Activated T-helper 1 cell treated with anti-CD3 and anti-CD28 coated beads, Interleukin-12 subunit alpha, Interleukin-12 subunit beta, Interleukin-2, Interleukin-4 antibody, amounts not matched to agents 30 ng/mL and 10 ng/mL and 1 ng/mL, durations not matched to agents 14 hours and 24 hours and 36 hours (primary cell): ENCODE measurements around the gene GLS2. TPM values are rescaled to one million over a fixed set of nuclear protein-coding genes. Genes with fewer than 3 reads are reported as not detected.
A peak's percentile ranks its signal among the peaks of the same experiment; 100 is the strongest.

Experiments used
- DNase-seq: peaks from one replicate; pipeline ENCODE4 v3.0.0; 2021; ENCODE audit warnings: low spot score
- H3K27ac Mint-ChIP-seq: one replicate; pipeline ENCODE4 v1.8.0; 2021; ENCODE audit warnings: mild to moderate bottlenecking, mixed read lengths
- H3K27me3 Mint-ChIP-seq: one replicate; pipeline ENCODE4 v1.8.0; 2022; ENCODE audit warnings: mild to moderate bottlenecking, moderate library complexity, mixed read lengths; ENCODE audit not compliant: insufficient read depth
- H3K36me3 Mint-ChIP-seq: one replicate; pipeline ENCODE4 v1.8.0; 2021; ENCODE audit warnings: low read depth, mixed read lengths
- H3K4me1 Mint-ChIP-seq: one replicate; pipeline ENCODE4 v1.8.0; 2021; ENCODE audit warnings: low read depth, mixed read lengths
- H3K4me3 Mint-ChIP-seq: one replicate; pipeline ENCODE4 v1.8.0; 2021; ENCODE audit warnings: mild to moderate bottlenecking, moderate library complexity, mixed read lengths
- H3K9me3 Mint-ChIP-seq: one replicate; pipeline ENCODE4 v1.8.0; 2021; ENCODE audit warnings: mixed read lengths
- intact Hi-C: fragments of 100-400 bp; cut with micrococcal nuclease; formaldehyde crosslinking; loops from one replicate; pipeline ENCODE4 v1.15.1; 2024
- total RNA-seq: library from RNA; stranded (reverse); gene quantifications from 2 replicates; pipeline ENCODE4 v1.2.3, GENCODE V29; 2022

Gene GLS2
- total RNA-seq, 1 donor from 2014 or later, result 2.6 TPM

GRCh38 chr12:56479625-56480024 lies 8.3 kb downstream of the GLS2 start:
- Mint-ChIP-seq H3K4me1 (peaks cover 9% of the 10 kb centered on the region), H3K36me3 (peaks cover 3% of the 10 kb centered on the region), H3K4me3 (no peak overlapping the region), H3K27me3 (no peaks in the 10 kb centered on the region), H3K9me3 (no peaks in the 10 kb centered on the region), H3K27ac (no peak overlapping the region)
- no peak for DNase-seq
- intact Hi-C loops, result no loop called here

- H3K36me3 Mint-ChIP-seq, result peaks cover 8% of the 10 kb centered on the region
- DNase-seq, result no peak
- H3K9me3 Mint-ChIP-seq, result no peaks in the 10 kb centered on the region
- H3K4me3 Mint-ChIP-seq, result no peak overlapping the region
- H3K4me1 Mint-ChIP-seq, result peaks cover 9% of the 10 kb centered on the region
- no peak overlapping the region for H3K27ac Mint-ChIP-seq
- H3K27me3 Mint-ChIP-seq, result no peaks in the 10 kb centered on the region
- intact Hi-C loops, result no loop called here
Observed at GRCh38 chr12:56477521-56478225, 10.3 kb downstream of the GLS2 start.

DNA sequence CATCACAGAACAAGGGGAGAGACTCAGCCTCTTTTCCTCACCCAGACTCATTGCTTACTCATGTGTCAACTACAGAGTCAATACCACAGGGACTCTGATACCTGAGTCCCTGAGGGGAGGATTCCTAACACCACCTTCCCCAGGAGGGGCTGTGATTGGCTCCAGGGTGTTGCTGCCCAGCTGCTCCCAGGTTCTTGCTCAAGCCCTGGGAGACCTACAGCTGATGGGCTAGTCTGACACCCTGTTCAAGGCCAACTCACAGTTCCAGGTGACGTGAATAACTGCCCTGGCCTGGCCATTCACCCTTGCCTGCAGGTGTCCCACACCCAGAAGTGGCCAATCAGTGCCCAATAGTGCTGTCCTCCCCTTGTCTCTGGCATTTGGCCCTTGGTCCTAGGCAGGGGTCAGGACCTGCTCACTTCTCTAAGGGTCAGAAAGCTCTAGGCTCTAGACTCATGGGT lies 11.0 kb downstream of the GLS2 start:
- intact Hi-C loops, result no loop called here
- H3K27ac Mint-ChIP-seq, result no peak overlapping the region
- peaks cover 9% of the 10 kb centered on the region for H3K4me1 Mint-ChIP-seq
- H3K4me3 Mint-ChIP-seq, result no peak overlapping the region
- H3K27me3 Mint-ChIP-seq, result no peaks in the 10 kb centered on the region
- no peak for DNase-seq
- no peaks in the 10 kb centered on the region for H3K9me3 Mint-ChIP-seq
- H3K36me3 Mint-ChIP-seq, result peaks cover 8% of the 10 kb centered on the region

DNA sequence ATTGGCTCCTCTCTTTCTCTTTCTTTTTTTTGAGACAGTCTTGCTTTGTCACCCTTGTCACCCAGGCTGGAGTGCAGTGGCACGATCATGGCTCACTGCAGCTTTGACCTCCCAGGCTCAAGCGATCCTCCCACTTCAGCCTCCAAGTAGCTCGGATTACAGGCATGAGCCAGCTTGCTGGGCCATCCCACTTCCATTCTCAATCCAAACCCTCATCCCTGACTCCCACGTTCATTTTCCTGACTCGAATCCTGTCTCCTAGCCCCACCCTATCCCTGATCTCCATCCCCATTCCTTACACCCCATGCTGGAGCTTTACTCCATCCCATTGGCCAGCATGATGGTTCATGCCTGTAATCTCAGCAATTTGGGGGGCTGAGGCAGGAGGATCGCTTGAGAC lies 11.8 kb downstream of the GLS2 start:
- Mint-ChIP-seq H3K4me1 (peaks cover 9% of the 10 kb centered on the region), H3K4me3 (no peak overlapping the region), H3K27me3 (no peaks in the 10 kb centered on the region), H3K36me3 (peaks cover 11% of the 10 kb centered on the region), H3K9me3 (no peaks in the 10 kb centered on the region), H3K27ac (no peak overlapping the region)
- DNase-seq, result no peak
- intact Hi-C loops, result no loop called here

DNA sequence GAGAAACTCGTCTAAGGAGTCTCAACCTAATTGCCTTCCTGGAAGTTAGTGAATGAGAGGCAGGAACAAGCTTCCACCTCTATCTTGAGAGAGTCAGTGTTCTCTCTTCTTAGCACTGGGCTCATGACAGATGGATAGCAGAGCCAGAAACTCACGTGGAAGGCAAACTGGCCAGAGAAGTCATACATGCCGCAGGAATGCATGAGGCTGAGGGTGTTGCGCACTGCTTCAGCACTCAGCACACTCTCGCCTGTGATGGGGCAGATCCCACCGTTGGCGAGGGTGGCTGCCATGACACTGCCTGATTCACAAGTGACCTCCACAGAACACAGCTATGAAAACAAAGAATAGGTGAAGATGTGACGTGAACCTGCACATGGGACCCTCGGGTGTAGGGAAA lies 13.6 kb downstream of the GLS2 start:
- Mint-ChIP-seq H3K36me3 (peaks cover 17% of the 10 kb centered on the region), H3K9me3 (no peaks in the 10 kb centered on the region)
- no peak for DNase-seq

DNA sequence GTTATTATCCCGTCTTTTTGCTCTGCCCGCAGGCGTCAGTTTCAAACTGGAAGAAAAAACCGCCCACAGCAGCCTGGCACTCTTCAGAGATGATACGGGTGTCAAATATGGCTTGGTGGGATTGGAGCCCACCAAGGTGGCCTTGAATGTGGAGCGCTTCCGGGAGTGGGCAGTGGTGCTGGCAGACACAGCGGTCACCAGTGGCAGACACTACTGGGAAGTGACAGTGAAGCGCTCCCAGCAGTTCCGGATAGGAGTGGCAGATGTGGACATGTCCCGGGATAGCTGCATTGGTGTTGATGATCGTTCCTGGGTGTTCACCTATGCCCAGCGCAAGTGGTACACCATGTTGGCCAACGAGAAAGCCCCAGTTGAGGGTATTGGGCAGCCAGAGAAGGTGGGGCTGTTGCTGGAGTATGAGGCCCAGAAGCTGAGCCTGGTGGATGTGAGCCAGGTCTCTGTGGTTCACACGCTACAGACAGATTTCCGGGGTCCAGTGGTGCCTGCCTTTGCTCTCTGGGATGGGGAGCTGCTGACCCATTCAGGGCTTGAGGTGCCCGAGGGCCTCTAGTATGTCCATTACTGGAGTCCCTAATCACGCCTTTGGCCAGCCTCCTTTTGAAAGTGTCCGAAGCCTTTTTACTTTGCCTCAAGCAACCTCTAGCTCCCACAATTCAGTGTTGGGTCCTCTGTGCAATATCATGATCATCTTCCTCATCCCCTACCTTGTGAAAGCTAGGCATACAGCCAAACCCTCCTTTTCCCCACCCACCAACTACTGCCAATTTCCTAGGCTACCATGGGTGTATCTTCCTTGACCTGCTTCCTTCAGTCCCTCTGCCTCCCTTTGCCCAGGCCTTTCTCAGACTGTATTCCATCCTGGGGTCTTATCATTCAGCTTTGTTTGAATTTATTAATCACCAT lies 18.7 kb downstream of the GLS2 start:
- H3K4me3 Mint-ChIP-seq, result peak overlapping the region; percentile 99
- peaks cover 14% of the 10 kb centered on the region for H3K36me3 Mint-ChIP-seq
- intact Hi-C loops, result loop anchor here (2.0 kb wide), 3 partner anchors 20 to 342 kb away; partner anchors contain the start of genes ANKRD52 and GLS2
- H3K27ac Mint-ChIP-seq, result peak overlapping the region; percentile 98
- H3K27me3 Mint-ChIP-seq, result no peaks in the 10 kb centered on the region
- no peak for DNase-seq
- peaks cover 19% of the 10 kb centered on the region for H3K4me1 Mint-ChIP-seq
- no peaks in the 10 kb centered on the region for H3K9me3 Mint-ChIP-seq

More for the DNA sequence above, 13.6 kb downstream of the GLS2 start:
- Mint-ChIP-seq H3K4me3 (no peak overlapping the region), H3K27me3 (no peaks in the 10 kb centered on the region), H3K27ac (no peak overlapping the region), H3K4me1 (peaks cover 8% of the 10 kb centered on the region)
- intact Hi-C loops, result no loop called here

- Mint-ChIP-seq H3K4me1 (peaks cover 19% of the 10 kb centered on the region), H3K36me3 (peaks cover 12% of the 10 kb centered on the region), H3K4me3 (peak within 1 kb of the TSS; percentile 99), H3K27ac (peak within 1 kb of the TSS; percentile 98), H3K27me3 (no peaks in the 10 kb centered on the region), H3K9me3 (no peaks in the 10 kb centered on the region)
- intact Hi-C loops, result loop anchor here (1.0 to 2.0 kb wide), 14 partner anchors 19 to 342 kb away; partner anchors contain the start of genes ANKRD52, CS, GLS2 and IL23A
- peak; percentile 94 for DNase-seq
Observed at GRCh38 chr12:56468216-56469006, 19.6 kb downstream of the GLS2 start, which contains the start of gene SPRYD4. Gene SPRYD4 (plus strand): TSS chr12:56468578. CDS start chr12:56468592, 14 bp downstream.

DNA sequence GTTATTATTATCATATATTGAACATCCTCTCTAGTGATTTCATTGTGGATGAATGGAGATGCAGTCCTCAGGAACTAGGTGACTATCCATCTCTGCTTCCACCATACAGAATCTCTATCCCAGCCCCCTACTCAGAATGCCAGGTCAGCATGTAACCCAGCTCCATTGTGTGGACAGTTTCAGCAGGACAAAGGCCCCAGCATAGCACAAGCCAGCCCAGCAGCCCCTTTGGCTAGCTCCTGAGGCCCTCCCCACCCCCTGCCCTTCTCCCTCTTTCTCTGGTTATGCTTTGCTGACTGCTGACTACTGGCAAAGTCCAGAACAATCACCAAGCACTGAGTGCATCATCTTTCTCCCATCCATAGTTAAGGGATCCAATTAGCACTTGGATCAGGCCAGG lies 25.4 kb downstream of the GLS2 start:
- DNase-seq, result no peak
- H3K27ac Mint-ChIP-seq, result no peak overlapping the region
- no peaks in the 10 kb centered on the region for H3K27me3 Mint-ChIP-seq
- no peak overlapping the region for H3K4me3 Mint-ChIP-seq
- intact Hi-C loops, result no loop called here
- H3K4me1 Mint-ChIP-seq, result no peaks in the 10 kb centered on the region
- H3K36me3 Mint-ChIP-seq, result no peaks in the 10 kb centered on the region
- H3K9me3 Mint-ChIP-seq, result no peaks in the 10 kb centered on the region

DNA sequence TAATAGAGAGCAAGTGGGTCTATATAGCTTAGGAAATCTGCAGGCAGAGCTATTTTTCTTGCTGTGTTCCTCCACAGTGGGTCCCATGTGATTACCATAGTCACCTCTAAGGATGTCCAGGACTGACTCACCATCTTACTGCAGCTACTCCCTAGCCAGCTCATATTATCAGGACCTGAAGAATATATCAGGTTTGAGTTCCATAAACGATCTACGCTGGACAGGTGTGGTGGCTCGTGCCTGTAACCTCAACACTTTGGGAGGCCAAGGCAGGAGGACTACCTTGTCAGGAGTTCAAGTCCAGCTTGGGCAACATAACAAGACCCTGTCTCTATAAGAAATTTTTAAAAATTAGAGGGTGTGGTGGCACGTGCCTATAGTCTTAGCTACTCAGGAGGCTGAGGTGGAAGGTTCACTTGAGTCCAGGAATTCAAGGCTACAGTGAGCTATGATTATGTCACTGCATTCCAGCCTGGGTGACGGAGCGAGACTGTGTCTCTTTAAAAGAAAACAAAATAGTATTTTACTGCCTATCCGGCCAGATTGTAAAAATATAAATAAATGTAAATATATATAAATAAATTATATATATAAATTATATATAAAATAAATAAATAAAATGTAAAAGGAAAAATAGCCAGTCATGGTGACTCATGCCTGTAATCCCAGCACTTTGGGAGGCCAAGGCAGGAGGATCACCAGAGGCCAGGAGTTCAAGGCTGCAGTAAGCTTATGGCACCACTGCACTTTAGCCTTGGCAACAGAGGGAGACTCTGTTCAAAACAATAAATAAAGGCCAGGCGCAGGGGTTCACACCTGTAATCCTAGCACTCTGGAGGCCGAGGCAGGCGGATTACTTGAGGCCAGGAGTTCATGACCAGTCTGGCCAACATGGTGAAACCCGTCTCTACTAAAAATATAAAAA lies 26.5 kb downstream of the GLS2 start:
- intact Hi-C loops, result no loop called here
- DNase-seq, result no peak
- Mint-ChIP-seq H3K36me3 (no peaks in the 10 kb centered on the region), H3K27me3 (no peaks in the 10 kb centered on the region), H3K4me1 (no peaks in the 10 kb centered on the region), H3K4me3 (no peak overlapping the region), H3K9me3 (no peaks in the 10 kb centered on the region), H3K27ac (no peak overlapping the region)

GRCh38 chr12:56457817-56458216 lies 30.1 kb downstream of the GLS2 start:
- H3K27me3 Mint-ChIP-seq, result no peaks in the 10 kb centered on the region
- H3K4me3 Mint-ChIP-seq, result no peak overlapping the region
- no peaks in the 10 kb centered on the region for H3K4me1 Mint-ChIP-seq
- no peak for DNase-seq
- intact Hi-C loops, result no loop called here
- no peak overlapping the region for H3K27ac Mint-ChIP-seq
- no peaks in the 10 kb centered on the region for H3K36me3 Mint-ChIP-seq
- no peaks in the 10 kb centered on the region for H3K9me3 Mint-ChIP-seq

DNA sequence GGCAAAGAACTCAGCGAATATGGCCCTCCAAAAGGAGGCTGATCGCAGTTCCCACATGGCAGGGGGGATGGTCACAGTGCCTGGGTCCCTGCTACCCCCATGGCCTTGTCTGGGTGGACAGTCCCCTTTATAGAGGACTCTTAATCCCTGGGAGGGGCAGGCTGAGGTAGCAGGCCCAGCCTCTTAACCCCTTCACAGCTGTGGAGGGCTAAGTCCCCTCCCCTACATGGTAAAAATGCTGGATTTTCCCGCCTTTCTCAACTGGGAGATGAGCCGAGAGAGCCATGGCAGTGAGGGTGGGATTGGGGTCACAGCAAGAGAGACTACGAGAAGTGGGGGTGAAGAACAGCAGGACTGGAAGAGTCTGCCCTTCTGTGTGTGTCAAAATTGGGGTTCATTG lies 33.4 kb downstream of the GLS2 start, which contains the start of gene MIP:
MIP (minus strand) TSS at position 101 of the 400 bp plus-strand sequence; CDS start at position 57, 44 bp downstream.
- H3K4me3 Mint-ChIP-seq, result no peak within 1 kb of the TSS
- H3K27ac Mint-ChIP-seq, result no peak within 1 kb of the TSS
- no peaks in the 10 kb centered on the region for H3K27me3 Mint-ChIP-seq
- intact Hi-C loops, result no loop called here
- H3K9me3 Mint-ChIP-seq, result no peaks in the 10 kb centered on the region
- peaks cover 6% of the 10 kb centered on the region for H3K4me1 Mint-ChIP-seq
- DNase-seq, result no peak
- no peaks in the 10 kb centered on the region for H3K36me3 Mint-ChIP-seq
